Uterus (tissue), 2 donors: ENCODE measurements around the gene RIOK3.
"Not testable (repeated sequence)": the region's sequence is repeated elsewhere in the genome, so short reads cannot be mapped to it uniquely, and the experiment has no call there.

ENCODE experiments used
- CTCF ChIP-seq, 4 experiments: fragments of 200-600 bp in 2 of 4; fragments of 450-650 bp in 2 of 4; sonication (generic) in 2 of 4; IDR thresholded peaks; one replicate each; pipeline ENCODE4 v1.5.1; 2016 to 2019; ENCODE audit warnings: antibody characterized with exemption in 4 of 4, mild to moderate bottlenecking in 2 of 4, moderate library complexity in 1 of 4
- POLR2A ChIP-seq, 2 donors: fragments of 450-650 bp; IDR thresholded peaks; one replicate each; pipeline ENCODE4 v1.6.1; 2016; ENCODE audit warnings: antibody characterized with exemption in 2 of 2, mild to moderate bottlenecking in 1 of 2, moderate library complexity in 1 of 2

DNA sequence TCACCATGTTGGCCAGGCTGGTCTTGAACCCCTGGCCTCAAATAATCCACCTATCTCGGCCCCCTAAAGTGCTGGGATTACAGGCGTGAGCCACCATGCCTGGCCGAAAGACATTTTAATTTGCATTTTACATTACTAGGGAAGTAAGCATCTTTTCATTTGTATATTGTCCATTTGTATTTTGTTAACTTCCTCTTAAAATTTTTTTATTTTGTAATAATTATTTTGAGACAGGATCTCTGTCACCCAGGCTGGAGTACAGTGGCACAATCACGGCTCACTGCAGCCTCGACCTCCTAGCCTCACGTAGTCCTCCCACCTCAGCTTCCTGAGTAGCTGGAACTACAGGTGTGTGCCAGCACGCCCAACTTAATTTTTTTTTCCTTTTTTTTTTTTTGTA, 59.1 kb downstream of the RIOK3 start:
- TF ChIP-seq CTCF, POLR2A (IDR thresholded peaks at IDR 0.05): not testable (repeated sequence)
